T-helper 9 cell (primary cell): ENCODE measurements around the gene FAM221B.

Experiments used
- DNase-seq: peaks from one replicate; pipeline ENCODE4 v3.0.0-alpha.2; 2020

Gene FAM221B

DNA sequence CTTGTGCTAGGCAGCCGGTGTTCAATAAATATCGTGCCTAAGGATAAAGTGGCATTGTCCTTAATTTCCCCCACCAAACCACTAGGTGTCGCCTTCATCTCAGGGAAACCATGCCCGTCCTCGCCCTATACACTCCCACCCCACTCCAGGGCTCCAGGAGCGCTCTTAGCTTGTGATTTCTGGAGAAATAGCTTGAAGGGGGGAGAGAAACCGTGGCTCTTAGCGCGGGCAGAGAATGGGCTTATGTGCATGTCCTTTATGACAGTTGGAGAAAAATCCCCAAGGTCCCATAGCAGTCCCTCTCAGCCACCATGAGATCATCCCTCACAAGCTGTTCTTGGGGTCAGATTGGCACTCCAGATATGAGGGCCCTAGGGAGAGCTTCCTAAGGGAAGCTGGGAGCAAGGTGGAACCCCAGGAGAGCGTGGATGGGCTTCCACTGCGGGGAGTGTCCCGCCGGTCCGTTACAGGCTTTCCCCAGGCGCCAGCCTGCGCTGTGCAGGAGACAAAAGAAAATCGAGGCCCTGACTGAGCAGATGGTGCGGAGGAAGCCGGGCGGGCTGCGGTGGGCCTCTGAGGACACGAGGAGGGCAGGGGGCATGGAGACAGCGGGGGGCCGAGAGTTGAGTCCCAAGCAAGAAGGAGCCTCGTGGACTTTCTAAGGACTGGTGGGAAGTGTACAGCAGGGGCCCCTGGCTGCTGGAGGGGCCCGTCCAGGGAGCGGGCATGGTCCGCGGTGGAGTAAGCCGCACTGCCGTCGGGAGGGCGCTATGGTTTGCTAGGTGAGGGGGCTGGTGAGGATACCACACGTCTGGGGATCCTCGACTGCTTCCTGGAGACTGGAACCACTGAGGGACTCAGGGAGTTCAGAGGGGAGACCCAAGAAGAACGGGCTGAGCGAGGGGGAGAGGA, 37.9 kb downstream of the FAM221B start:
- DNase-seq = peak; percentile 49

DNA sequence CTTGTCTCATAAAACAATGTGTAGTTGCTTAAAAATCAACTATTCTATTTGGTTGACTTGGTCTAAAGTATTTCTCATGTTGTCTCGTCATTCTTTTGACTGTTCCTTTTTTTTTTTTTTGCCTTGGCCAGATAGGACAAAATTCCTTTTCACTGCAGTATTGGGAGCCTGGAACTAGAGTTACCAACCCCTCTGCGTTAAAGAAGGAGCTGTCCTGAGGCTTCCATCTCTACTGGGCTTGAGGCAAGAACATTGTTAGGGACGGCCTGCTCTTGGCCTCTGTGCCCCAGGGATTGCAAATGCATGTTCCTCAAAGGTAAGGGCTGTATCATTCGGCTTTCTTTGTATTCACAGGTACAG, 38.5 kb downstream of the FAM221B start:
- DNase-seq = no peak

DNA sequence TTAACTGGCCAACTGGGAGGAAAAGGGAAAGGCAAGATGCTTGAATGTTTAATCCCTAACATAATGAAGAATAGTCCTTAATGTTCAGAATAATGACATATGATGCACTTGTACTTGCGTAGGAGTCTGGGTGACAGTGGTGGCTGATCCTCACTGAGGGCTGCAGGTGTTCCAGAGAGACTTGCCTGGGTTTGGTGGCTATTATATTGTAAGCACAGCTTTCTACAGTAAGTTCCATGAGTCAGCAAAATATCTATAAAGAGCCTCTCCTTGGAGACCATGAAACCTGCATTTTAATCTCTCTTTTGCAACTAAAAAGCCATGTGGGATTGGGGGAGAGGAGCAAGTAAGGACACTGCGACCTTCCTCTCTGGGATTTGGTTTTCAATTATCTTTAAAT, 39.0 kb downstream of the FAM221B start:
- no peak for DNase-seq

DNA sequence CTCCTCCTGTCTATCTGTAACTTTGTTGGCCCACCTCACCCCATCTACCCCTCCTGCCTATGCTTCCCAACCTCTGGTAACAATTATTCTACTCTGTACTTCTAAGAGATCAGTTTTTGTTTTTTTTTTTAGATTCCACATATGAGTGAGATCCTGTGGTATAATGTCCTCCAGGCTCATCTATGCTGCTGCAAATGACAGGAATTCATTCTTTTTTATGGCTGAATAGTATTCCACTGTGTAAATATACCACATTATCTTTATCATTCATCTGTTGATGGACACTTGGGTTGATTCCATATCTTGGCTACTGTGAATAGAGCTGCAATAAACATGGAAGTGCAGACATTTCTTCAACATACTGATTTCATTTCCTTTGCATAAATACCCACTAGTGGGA, 45.1 kb downstream of the FAM221B start:
- no peak for DNase-seq

DNA sequence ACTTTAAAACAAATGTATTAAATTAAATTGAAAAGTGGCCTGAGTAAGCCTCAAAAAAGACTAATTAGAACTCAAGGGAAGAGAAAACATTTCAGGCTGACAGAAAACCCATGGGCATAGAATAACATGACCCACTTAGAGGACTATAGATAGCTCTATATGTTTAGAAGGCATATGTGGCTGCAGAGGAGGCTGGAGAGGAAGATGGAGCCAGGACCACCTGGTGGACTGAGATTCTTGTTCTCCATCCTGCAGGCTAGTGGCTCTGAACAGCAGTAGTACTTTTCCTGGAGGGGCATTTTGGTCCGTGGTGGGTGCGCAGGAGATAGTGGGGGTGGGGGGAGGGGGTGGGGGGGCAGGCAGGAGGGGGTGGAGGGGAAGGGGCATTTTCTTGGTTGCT, 47.5 kb downstream of the FAM221B start:
- no peak for DNase-seq

DNA sequence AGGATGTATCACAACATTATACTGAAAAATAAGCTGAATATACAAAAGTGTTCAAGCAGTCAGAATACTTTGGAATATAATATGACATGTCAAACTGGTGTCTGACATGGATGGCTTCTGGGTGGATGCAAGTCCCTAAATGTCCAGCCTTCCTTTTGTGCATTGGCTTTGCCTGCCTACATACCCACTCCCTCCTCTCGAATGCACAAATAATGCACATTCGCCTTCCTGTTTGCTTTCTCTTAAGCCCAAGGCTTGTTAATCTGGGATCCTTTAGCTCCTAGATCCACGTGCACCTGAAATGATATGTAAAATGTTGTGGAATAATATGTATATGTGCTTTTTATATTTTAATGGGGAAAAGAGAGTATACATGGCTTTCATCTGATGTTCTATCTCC, 50.0 kb downstream of the FAM221B start:
- no peak for DNase-seq

DNA sequence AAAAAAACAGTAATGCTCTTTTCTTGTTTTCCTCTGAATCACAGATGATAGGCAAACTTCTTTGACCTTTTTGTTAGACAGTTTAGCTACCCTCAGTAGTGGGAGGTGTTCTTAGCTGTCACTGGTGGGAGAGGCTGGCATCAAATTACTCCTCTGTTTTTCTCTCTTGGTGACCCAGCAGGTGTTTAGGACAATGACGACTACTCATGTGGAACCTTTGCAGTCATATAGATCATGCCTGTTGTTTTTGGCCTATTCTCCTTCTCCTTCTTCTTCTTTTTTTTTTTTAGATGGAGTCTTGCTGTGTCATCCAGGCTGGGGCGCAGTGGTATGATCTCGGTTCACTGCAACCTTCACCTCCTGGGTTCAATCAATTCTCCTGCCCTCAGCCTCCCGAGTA, 52.5 kb downstream of the FAM221B start:
- no peak for DNase-seq

DNA sequence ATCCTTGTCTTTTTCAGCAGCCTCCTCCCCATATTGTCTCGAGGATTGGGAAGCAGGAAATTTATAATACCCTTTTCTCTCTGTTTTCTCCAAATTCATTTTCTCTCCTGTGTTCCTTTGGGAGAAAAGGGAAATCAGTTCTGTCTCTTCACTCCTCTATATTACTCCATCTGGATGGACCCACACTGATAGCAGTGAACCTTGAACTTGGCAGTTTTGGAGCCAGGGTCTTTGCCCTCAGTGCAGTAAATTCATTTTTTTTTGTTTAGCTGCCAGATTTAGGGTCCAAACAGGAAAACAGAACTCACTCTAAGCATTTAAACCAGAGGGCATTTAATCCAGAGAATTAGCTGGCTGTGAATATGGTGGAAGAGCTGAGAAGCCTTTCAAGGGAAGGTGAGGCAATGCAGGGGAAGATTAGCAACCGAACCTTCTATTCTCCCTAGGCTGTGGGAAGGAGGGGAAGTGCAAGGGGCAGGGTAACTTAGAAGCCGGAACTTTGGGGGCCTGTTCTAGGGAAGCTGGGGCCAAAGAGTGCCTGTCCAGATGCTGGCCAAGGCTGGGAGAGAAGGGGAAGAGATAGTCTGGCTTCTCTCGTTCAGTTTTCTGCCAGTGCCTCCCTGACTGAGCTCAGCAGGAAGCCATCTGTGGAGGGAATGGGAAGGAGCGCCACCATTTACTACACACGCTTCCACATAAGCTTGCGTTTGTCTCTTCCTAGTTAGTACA, 53.5 kb downstream of the FAM221B start:
- no peak for DNase-seq

DNA sequence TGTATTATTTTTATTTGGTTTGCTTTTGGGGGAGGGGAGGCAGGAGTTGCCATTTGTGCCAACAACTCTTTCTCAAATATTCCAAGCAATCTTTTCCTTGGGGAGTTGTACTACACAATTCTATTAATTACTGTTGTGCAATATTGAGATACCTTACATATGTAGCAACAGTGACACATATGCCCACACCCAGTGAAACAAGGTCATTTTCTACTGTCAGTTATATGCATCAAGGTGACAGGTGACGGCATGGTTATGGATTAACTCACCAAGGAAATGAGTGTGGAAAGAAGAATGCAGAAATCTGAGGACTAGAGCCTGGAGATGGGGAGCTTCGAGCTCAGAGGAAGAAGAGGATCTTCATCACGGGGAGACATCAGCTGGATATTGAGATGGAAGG, 56.6 kb downstream of the FAM221B start:
- DNase-seq = no peak

DNA sequence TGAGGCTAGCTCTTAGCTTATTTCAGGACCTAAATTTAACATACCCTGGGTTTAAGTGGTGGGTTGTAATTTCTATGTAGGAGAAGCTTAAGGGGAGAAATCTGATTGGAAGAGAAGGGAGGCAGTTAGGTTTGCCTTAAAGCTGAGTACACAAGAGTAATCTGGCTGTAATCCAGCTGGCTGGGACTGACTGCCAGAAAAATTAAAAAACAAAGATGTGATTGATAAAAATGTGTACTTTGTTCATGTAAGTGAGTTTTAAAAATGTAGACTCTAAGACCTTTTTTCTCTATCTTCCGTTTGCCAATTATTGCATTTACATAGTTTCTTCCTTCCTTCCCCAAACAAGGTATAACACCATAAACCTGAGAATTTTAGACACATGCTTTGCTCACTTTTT, 57.0 kb downstream of the FAM221B start:
- no peak for DNase-seq

DNA sequence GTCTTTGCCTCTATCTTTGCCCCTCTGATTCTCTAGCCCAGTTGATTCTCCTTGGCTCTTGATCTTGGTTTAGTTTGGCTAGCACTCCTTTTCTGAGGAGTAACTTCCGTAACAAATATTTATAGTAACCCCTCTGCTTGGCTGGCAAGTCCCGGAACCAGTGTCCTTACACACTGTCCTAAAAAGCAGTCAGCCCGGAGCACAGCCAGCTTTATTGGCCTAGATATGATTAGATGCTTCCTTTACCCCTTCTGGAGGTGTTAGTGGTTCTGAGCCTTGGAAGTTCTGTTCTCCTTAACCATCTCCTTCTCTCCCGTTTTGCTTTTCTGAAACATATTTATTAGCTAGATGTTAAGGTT, 57.5 kb downstream of the FAM221B start:
- no peak for DNase-seq

DNA sequence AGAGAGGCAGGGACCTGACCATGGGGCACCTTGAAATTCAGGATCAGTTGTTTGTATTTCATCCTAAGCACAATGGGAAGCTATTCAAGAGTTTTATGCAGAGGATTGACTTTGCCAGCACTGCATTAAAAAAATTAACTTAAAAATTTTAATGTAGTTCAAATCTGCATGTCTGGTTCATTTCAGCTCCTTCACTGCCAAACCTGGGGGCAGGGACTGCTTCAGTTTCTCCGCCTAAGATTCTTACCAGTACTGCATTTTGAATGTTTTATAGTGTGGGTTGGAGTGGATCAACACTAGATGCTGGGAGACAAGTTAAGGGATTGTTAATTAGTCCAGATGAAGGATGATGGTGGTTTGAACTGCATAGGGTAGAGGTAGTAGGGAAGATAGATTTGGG, 58.8 kb downstream of the FAM221B start:
- no peak for DNase-seq

DNA sequence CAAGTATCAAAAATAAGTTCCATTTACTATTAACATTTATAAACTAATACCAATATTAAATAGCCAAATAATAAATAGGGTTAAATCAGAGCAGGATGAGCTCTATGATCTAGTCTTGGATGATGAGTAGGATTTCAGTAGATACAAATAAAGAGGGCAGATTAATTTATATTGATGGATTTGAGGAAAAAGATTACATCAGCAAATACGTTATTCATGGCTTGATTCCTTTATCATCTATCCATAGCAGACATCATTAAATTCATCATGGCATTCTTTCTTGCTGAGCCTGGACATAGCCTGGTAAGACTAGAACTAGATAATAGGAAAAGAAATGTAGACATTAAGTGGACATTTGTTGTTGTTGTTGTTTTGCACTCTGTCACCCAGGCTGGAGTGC, 61.1 kb downstream of the FAM221B start:
- no peak for DNase-seq

DNA sequence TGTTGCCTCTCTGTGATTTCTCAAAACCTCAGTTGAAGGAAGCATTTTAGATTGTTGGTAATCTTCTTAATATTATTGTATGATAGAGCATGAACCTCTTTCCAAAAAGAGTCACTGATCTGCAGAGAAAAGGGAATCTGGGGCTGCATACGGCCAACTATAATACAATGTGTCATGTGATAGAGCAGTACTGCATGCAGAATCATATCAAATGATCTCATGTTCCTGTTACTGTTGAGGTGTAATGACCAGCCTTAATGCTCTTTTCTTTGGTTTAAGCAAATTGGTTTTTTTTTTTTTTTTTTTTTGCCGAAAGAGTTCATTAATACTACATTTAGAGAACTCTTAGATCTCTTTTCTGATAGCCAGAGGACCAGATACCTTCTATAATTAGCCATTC, 61.5 kb downstream of the FAM221B start:
- no peak for DNase-seq
